ENCODE results near the gene FMO5. TPM values are rescaled to one million over a fixed set of nuclear protein-coding genes. Genes with fewer than 3 reads are reported as not detected.

Gene FMO5
- total and polyA plus RNA-seq, 10 donors, result 2.8 to 13.4 (median 5.1) TPM

GRCh38 chr1:147218606-147219005 lies 6.5 kb downstream of the FMO5 start:
- WGBS, 5 donors, result 31 to 75% (median 50%) methylated on average over 2 to 3 of the region's 3 CpGs
- H3K27me3 ChIP-seq (replicated peaks in 1 of 7), result no peaks in the 10 kb centered on the region
- H3K27ac ChIP-seq, result no peak overlapping the region
- intact Hi-C loops (cut with DNase I; ENCODE audit: low total_unique reads), result no loop called here
- no peak for TF ChIP-seq CTCF (IDR thresholded peaks at IDR 0.05 in 8 of 11, conservative IDR thresholded peaks at IDR 0.05 in 3 of 11)
- TF ChIP-seq POLR2A (IDR thresholded peaks at IDR 0.05), result no peak
- no peak for TF ChIP-seq POLR2AphosphoS5 (IDR thresholded peaks at IDR 0.05)
- no peak overlapping the region for H3K4me3 ChIP-seq
- peaks cover 0 to 28% (median 3%) of the 10 kb centered on the region in 6 donors for H3K4me1 ChIP-seq
- DNase-seq, result no peak
- no peaks in the 10 kb centered on the region for H3K9me3 ChIP-seq
- H3K36me3 ChIP-seq, result no peaks in the 10 kb centered on the region

GRCh38 chr1:147217141-147217540 lies 8.0 kb downstream of the FMO5 start:
- 84 to 97% (median 87%) methylated on average over 7 of the region's 7 CpGs for WGBS, 5 donors
- Histone ChIP-seq H3K4me3 (no peak overlapping the region), H3K4me1 (peaks cover 0 to 34% (median 3%) of the 10 kb centered on the region in 6 donors), H3K27ac (no peak overlapping the region), H3K9me3 (no peaks in the 10 kb centered on the region), H3K27me3 (replicated peaks in 1 of 7) (no peaks in the 10 kb centered on the region), H3K36me3 (peaks cover 0 to 2% (median 0%) of the 10 kb centered on the region in 6 donors)
- no peak for DNase-seq
- intact Hi-C loops (cut with DNase I; ENCODE audit: low total_unique reads), result no loop called here
- no peak for TF ChIP-seq POLR2AphosphoS5 (IDR thresholded peaks at IDR 0.05)
- TF ChIP-seq POLR2A (IDR thresholded peaks at IDR 0.05), result no peak
- no peak for TF ChIP-seq CTCF (IDR thresholded peaks at IDR 0.05 in 8 of 11, conservative IDR thresholded peaks at IDR 0.05 in 3 of 11)

GRCh38 chr1:147216124-147216523 lies 9.0 kb downstream of the FMO5 start:
- Histone ChIP-seq H3K27me3 (replicated peaks in 1 of 7) (no peaks in the 10 kb centered on the region), H3K9me3 (no peaks in the 10 kb centered on the region), H3K4me3 (no peak overlapping the region), H3K36me3 (peaks cover 0 to 12% (median 0%) of the 10 kb centered on the region in 6 donors), H3K4me1 (peaks cover 0 to 34% (median 3%) of the 10 kb centered on the region in 6 donors), H3K27ac (no peak overlapping the region)
- intact Hi-C loops (cut with DNase I; ENCODE audit: low total_unique reads), result no loop called here
- DNase-seq, result no peak
- no peak for TF ChIP-seq POLR2AphosphoS5 (IDR thresholded peaks at IDR 0.05)
- TF ChIP-seq CTCF (IDR thresholded peaks at IDR 0.05 in 8 of 11, conservative IDR thresholded peaks at IDR 0.05 in 3 of 11), result no peak
- no peak for TF ChIP-seq POLR2A (IDR thresholded peaks at IDR 0.05)
- WGBS, 5 donors, result 64 to 93% (median 90%) methylated on average over 3 of the region's 3 CpGs

GRCh38 chr1:147215540-147215916 lies 9.6 kb downstream of the FMO5 start:
- 63 to 86% (median 68%) methylated on average over 2 of the region's 2 CpGs for WGBS, 5 donors

More at GRCh38 chr1:147215540-147215916, 9.6 kb downstream of the FMO5 start:
- no peaks in the 10 kb centered on the region for H3K9me3 ChIP-seq
- TF ChIP-seq POLR2AphosphoS5 (IDR thresholded peaks at IDR 0.05), result no peak
- no peak for TF ChIP-seq POLR2A (IDR thresholded peaks at IDR 0.05)
- TF ChIP-seq CTCF (IDR thresholded peaks at IDR 0.05 in 8 of 11, conservative IDR thresholded peaks at IDR 0.05 in 3 of 11), result no peak
- H3K36me3 ChIP-seq, result peaks cover 0 to 14% (median 0%) of the 10 kb centered on the region in 6 donors
- intact Hi-C loops (cut with DNase I; ENCODE audit: low total_unique reads), result no loop called here
- peaks cover 0 to 34% (median 3%) of the 10 kb centered on the region in 6 donors for H3K4me1 ChIP-seq
- H3K27ac ChIP-seq, result no peak overlapping the region
- no peak for DNase-seq
- no peaks in the 10 kb centered on the region for H3K27me3 ChIP-seq (replicated peaks in 1 of 7)
- H3K4me3 ChIP-seq, result no peak overlapping the region

Data from spleen (tissue), 11 donors.